ENCODE measurements around the gene FHL2. TPM values are rescaled to one million over a fixed set of nuclear protein-coding genes. Genes with fewer than 3 reads are reported as not detected.

Gene FHL2
- total RNA-seq, 1 donor from 2014 or later: 13.8 TPM

- no peak overlapping the region for H3K27ac ChIP-seq
- H3K4me1 ChIP-seq: peaks cover 3% of the 10 kb centered on the region
- H3K27me3 ChIP-seq: no peaks in the 10 kb centered on the region
- no peaks in the 10 kb centered on the region for H3K36me3 ChIP-seq
- no peak for TF ChIP-seq CTCF (IDR thresholded peaks at IDR 0.05)
- intact Hi-C loops (cut with DNase I): no loop called here
- DNase-seq (no peak), ATAC-seq (no peak)
- H3K4me3 ChIP-seq: no peak overlapping the region
- H3K9me3 ChIP-seq: no peaks in the 10 kb centered on the region
These were observed 12.9 kb downstream of the FHL2 start for GRCh38 chr2:105385731-105386540.

GRCh38 chr2:105384861-105385260, 14.0 kb downstream of the FHL2 start:
- Histone ChIP-seq H3K4me3 (no peak overlapping the region), H3K27ac (no peak overlapping the region), H3K4me1 (peaks cover 10% of the 10 kb centered on the region), H3K36me3 (no peaks in the 10 kb centered on the region), H3K27me3 (no peaks in the 10 kb centered on the region), H3K9me3 (no peaks in the 10 kb centered on the region)
- no peak for ATAC-seq
- DNase-seq: no peak
- no peak for TF ChIP-seq CTCF (IDR thresholded peaks at IDR 0.05)
- intact Hi-C loops (cut with DNase I): no loop called here

- Histone ChIP-seq H3K4me3 (no peak overlapping the region), H3K4me1 (peaks cover 10% of the 10 kb centered on the region)
These were observed 14.6 kb downstream of the FHL2 start for GRCh38 chr2:105384216-105384615.

GRCh38 chr2:105383432-105384166, 15.3 kb downstream of the FHL2 start:
- peak; percentile 53 for ATAC-seq
- DNase-seq: no peak
- Histone ChIP-seq H3K4me1 (peaks cover 8% of the 10 kb centered on the region), H3K36me3 (no peaks in the 10 kb centered on the region), H3K9me3 (no peaks in the 10 kb centered on the region), H3K27me3 (no peaks in the 10 kb centered on the region), H3K27ac (no peak overlapping the region), H3K4me3 (no peak overlapping the region)
- intact Hi-C loops (cut with DNase I): no loop called here
- TF ChIP-seq CTCF (IDR thresholded peaks at IDR 0.05): no peak

More at GRCh38 chr2:105384216-105384615, 14.6 kb downstream of the FHL2 start:
- Histone ChIP-seq H3K9me3 (no peaks in the 10 kb centered on the region), H3K27ac (no peak overlapping the region), H3K36me3 (no peaks in the 10 kb centered on the region), H3K27me3 (no peaks in the 10 kb centered on the region)
- no peak for ATAC-seq
- intact Hi-C loops (cut with DNase I): no loop called here
- no peak for DNase-seq
- no peak for TF ChIP-seq CTCF (IDR thresholded peaks at IDR 0.05)

GRCh38 chr2:105382177-105382576, 16.7 kb downstream of the FHL2 start:
- Histone ChIP-seq H3K27me3 (no peaks in the 10 kb centered on the region), H3K27ac (no peak overlapping the region), H3K4me3 (no peak overlapping the region), H3K9me3 (no peaks in the 10 kb centered on the region), H3K36me3 (no peaks in the 10 kb centered on the region), H3K4me1 (peaks cover 7% of the 10 kb centered on the region)
- no peak for TF ChIP-seq CTCF (IDR thresholded peaks at IDR 0.05)
- intact Hi-C loops (cut with DNase I): no loop called here
- DNase-seq: no peak
- no peak for ATAC-seq

All from upper lobe of right lung (tissue), 1 donor.